ENCODE measurements around the gene FAM174C.
"Not testable (repeated sequence)": the region's sequence is repeated elsewhere in the genome, so short reads cannot be mapped to it uniquely, and the experiment has no call there.

FAM174C gene

DNA sequence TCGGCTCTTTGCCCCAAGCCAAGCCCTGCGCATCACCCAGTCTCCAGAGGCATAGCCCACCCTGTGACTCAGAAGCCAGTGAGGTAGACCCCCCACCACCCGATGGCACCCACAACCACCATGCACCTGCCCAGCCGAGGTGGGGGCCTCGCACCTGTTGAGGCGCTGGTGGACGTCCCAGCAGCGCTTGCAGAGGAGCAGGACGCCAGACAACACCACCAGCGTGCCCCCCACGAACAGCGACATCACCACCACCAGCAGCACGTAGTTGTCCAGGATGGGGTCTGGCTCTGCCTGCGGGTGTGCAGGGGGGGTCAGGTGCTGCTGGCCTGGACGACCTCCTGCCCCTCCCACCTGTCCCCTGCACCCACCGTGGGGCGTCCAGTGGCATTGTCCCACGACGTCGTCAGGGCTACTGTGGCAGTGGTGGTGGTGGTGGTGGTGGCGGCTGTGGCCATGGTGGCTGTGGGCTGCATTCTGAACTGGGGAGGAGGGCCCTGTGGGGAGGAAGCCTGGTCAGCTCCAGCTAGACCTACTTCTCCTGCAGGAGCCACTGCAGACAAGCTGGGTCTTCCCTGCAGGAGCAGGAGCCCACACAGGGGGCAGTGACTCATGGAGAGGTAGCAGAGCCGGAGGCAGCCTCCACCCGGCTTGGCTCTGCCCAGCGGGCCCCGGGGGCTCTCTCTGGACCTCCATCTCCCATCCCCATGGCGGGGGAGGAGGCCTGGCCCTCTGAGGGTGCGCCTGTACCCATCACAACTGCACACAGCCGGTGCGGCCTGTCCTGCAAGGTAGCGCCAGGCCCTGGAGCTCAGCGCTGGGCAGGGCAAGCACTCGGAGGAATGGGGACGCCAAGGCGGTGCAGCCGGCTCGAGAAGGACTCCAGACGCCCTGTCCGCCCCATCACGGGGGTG is 39.4 kb upstream of the FAM174C start:
- no peak for DNase-seq
- in situ Hi-C loops (cut with HindIII; ENCODE audit: low pct_ligation_motif_present, low pct_unique_long_range_greater_than_20kb, low sequenced_read_pairs) = no loop called here

DNA sequence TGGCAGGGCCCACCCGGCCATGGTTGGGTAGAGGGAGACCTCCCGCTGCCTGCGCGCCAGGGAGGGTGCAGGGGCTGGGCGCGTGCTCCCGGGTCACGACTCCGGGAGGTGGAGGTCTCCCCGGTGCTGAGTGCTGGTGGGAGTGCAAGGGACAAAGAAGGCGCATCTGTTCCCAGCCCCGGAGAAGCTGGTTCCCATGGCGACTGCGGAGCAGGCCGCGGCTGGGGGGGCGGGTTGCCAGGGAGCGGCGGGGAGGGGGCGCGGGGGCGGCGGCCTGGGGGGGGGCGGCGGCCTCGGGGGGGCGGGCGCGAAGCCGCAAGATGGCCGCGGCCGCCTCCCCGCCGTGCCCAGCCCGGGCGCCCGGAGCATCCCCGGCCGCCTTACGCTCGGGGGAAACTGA is 38.8 kb upstream of the FAM174C start:
- DNase-seq = no peak
- in situ Hi-C loops (cut with HindIII; ENCODE audit: low pct_ligation_motif_present, low pct_unique_long_range_greater_than_20kb, low sequenced_read_pairs) = no loop called here

DNA sequence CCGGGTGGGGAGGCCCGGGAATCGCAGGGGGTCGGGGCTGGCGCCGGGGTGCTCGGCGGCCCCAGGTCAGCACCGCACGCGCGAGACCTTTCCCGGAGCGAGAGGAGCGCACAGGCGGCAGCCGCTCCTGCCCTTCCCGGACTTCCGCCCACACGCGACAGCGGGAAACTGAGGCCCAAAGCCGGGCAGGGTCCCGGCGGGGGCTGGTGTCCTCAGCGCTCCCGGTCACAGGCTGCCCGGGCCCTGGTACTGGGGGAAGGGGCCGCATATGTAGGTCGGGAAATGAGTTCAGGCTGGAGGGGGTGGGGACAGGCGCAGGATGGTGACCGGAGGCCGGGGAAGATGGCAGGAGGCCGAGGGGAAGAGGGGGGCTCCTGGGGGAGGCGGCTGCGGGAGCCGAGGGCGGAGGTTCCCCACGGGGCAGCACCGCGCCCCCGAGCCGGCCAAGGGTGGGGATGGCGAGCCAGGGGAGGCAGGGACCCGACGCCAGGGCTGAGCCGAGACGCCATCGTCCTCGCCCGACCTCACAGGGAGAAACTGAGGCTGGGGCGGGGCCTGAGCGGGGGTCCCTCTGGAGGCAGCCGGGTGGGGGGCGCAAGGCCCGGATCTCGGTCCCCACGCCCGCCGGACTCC is 38.2 kb upstream of the FAM174C start:
- in situ Hi-C loops (cut with HindIII; ENCODE audit: low pct_ligation_motif_present, low pct_unique_long_range_greater_than_20kb, low sequenced_read_pairs) = no loop called here

DNA sequence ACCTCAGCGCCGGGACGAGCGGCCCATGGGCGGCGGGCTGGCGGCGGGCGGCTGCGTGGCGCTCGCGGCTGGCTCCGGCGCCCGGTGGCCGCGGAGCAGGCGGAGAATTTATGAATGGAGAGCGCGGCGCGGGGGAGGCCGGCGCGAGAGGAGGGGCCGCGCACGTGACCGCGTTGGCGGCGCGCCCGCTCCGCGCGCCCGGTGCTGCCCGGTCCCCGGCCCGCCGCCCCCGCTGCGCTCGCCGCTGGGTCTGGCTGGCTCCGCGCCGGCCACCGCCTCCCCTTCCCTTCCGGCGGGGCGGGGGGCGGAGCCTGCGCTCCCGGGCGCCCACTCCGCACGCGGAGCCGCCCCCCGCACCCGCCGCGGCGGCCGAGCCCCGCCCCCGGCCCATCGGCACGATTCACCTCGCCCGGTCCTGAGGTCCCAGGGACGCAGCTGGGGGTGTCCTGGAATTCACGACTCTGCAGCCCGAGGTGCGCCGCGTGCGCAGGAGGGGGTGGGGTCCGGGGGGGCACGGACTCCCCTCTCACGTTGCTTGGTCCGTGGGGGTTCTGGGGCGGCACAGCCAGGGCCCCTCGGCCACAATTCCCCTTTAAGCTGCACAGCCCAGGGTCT is 37.5 kb upstream of the FAM174C start, which contains the start of gene CBARP:
Gene CBARP (minus strand): TSS at position 252 of the 615 bp plus-strand sequence. CDS start 1,905 bp downstream, outside the sequence.
- in situ Hi-C loops (cut with HindIII; ENCODE audit: low pct_ligation_motif_present, low pct_unique_long_range_greater_than_20kb, low sequenced_read_pairs) = no loop called here
- no peak for DNase-seq

More for the DNA sequence above, 38.2 kb upstream of the FAM174C start:
- DNase-seq = no peak

DNA sequence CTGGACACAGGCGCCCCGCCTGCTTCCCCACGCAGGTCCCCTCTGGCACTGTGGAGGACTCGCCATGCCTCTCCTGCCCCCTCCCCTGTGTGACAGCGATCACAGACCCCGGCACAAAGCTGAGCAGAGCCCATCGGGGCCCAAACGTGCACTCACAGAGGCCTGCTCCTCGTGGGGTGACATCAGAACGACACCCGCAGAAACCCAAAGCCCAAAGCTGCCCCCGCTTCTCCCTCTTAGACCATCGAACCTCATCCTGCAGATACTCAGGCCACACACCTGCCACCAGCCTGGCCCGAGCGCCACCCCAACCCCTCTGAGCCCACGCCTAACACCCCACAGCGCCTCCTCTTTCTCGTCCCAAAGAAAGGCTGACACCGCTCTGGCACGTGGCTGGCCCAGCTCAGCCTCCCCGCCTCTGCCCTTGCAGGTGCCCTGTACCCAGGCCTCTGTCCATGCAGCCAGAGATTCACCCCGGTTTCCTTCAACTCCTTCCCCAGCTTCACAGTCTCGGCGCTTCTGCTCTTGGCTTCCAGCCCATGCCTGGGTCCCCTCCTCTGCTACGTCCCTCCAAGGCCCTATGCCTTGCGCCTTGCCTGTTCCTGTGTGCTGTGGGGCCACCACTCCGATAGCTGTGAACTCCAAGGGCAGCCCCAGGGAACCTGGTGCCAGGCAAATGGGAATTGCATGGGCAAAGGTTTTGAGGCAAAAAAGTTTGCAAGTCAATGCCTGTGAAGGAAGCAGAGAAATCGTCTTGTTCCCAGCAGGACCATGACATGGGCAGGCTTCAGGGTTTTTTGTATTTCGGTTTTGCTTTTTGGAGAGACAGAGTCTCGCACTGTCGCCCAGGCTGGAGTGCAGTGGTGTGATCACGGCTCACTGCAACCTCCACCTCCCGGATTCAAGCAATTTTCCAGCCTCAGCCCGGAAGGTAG is 36.7 kb upstream of the FAM174C start:
- in situ Hi-C loops (cut with HindIII; ENCODE audit: low pct_ligation_motif_present, low pct_unique_long_range_greater_than_20kb, low sequenced_read_pairs) = no loop called here
- DNase-seq = no peak

DNA sequence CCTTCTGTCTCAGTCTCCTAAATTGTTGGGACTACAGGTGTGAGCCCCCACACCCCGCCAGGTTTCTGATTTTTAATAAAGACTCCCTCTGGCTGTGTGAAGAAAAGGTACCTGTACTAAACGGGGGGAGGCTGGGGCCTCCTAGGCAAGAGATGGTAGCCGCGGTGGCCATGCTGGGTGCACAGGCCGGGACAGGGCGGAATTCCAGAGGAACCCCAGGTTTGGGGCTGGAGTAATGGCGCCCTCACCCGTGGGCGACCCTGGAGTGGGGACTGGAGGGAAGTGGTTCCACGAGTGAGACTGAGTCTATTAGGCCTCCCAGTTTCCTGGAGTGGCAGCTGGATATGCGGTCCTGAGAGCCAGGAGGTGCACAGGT is 35.9 kb upstream of the FAM174C start:
- in situ Hi-C loops (cut with HindIII; ENCODE audit: low pct_ligation_motif_present, low pct_unique_long_range_greater_than_20kb, low sequenced_read_pairs) = no loop called here

DNA sequence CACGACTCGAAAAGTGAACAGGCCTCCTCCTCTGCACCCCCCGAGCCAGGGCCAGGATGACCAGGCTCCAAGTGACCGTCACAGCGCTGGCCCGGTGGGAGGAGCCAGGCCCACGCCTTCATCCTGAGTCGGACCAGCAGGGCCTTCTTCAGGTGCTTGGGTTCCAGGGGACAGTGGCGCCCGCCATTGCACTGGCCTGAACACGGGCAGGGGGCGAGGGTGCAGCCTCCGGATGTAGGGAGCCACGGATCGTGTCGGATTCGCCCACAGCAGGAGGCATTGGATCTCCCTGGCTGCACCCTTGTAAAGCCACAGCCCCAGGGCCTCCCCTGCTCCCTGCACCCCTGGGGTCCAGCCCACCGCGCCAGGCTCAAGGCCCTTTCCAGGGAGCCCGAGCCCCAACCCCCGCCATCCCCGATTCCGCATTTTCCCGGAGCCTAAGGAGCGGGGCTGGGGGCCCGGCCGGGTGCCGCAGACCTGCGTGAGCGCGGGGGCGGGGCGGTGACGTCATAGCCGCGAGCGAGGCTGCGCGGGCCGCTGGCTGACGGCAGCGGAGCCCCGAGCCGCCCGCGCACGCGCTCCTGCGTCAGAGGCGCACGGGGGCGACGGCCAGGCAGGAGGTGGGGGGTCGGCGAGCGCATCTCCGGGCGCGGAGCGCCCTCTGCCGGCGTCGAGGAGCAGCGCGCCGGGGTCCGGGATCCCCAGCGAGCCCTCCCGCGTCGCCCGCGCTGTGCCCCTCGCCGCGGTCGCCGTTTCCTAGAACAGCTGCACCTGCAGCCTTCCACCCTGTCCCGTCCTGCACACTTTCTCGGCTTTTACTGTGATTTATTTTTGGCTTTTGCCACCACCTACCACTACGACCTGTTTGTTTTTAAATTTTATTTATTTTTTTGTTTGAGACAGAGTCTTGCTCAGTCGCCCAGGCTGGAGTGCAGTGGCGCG is 35.3 kb upstream of the FAM174C start:
- in situ Hi-C loops (cut with HindIII; ENCODE audit: low pct_ligation_motif_present, low pct_unique_long_range_greater_than_20kb, low sequenced_read_pairs) = no loop called here
- peak; percentile 84 for DNase-seq

More for the DNA sequence above, 35.9 kb upstream of the FAM174C start:
- no peak for DNase-seq

DNA sequence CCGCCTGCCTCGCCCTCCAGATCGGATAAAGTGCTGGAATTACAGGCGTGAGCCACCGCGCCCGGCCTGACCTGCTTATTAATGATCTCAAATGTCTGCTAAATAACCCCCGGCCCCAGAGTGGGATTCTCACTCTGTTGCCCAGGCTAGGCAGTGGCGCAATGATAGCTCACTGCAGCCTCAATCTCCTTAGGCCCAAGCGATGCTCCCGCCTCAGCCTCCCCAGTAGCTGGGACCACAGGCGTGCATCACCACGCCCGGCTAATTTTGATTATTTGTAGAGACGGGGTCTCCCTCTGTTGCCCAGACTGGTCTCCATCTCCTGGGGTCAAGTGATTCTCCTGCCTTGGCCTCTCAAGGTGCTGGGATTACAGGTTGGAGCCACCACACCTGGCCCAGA is 34.4 kb upstream of the FAM174C start:
- no peak for DNase-seq

DNA sequence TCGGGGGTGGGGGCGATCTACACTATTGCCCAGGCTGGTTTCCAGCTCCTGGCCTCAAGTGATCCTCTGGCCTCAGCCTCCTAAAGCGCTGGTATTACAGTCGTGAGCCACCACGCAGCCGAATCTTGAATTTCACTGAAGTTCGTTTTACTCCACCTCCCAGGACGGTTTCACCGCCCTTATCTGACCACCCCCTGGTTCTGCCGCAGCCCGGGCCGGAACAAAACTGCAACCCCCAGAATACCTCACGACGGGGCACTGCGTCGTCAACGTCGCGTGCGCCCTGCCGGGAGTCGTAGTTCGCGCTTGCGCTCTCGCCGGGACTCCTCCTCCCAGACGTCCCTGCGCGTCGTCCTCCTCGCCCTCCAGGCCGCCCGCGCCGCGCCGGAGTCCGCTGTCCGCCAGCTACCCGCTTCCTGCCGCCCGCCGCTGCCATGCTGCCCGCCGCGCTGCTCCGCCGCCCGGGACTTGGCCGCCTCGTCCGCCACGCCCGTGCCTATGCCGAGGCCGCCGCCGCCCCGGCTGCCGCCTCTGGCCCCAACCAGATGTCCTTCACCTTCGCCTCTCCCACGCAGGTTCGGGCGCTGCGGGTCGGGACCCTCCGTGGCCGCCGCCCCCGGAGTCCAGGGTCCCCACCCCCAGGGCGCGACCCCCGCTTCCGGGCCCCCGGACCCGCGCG is 33.8 kb upstream of the FAM174C start, which contains the start of gene ATP5F1D:
Gene ATP5F1D (plus strand): TSS at position 335 of the 679 bp plus-strand sequence. CDS start 100 bp downstream, at position 435.
- in situ Hi-C loops (cut with HindIII; ENCODE audit: low pct_ligation_motif_present, low pct_unique_long_range_greater_than_20kb, low sequenced_read_pairs) = no loop called here
- DNase-seq = peak; percentile 91

More for the DNA sequence above, 34.4 kb upstream of the FAM174C start:
- in situ Hi-C loops (cut with HindIII; ENCODE audit: low pct_ligation_motif_present, low pct_unique_long_range_greater_than_20kb, low sequenced_read_pairs) = no loop called here

DNA sequence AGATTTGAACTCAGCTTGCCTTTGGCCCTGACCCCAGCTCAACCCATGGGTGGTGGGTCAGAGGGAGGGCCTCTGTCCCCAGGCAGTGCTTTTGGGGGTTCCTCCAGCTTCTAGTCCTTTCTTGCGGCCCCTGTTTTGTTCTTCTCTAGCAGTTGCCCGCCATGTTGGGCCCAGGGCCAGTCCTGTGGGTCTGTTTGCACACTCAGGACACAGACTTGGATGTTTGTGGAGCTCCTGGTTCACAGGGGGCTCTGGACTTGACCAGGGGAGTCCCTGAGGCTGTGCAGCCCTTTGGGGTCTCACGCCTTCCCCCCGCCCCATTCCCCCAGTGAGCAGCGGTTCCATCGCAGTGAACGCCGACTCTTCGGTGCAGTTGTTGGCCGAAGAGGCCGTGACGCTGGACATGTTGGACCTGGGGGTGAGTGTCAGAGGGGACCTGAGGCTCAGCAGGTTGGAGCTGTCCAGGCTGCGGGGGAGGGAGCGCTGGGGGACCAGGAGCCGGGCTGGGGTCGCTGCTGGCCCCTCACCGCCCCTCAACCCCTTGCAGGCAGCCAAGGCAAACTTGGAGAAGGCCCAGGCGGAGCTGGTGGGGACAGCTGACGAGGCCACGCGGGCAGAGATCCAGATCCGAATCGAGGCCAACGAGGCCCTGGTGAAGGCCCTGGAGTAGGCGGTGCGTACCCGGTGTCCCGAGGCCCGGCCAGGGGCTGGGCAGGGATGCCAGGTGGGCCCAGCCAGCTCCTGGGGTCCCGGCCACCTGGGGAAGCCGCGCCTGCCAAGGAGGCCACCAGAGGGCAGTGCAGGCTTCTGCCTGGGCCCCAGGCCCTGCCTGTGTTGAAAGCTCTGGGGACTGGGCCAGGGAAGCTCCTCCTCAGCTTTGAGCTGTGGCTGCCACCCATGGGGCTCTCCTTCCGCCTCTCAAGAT is 31.3 kb upstream of the FAM174C start:
- peak; percentile 79 for DNase-seq
- in situ Hi-C loops (cut with HindIII; ENCODE audit: low pct_ligation_motif_present, low pct_unique_long_range_greater_than_20kb, low sequenced_read_pairs) = no loop called here

DNA sequence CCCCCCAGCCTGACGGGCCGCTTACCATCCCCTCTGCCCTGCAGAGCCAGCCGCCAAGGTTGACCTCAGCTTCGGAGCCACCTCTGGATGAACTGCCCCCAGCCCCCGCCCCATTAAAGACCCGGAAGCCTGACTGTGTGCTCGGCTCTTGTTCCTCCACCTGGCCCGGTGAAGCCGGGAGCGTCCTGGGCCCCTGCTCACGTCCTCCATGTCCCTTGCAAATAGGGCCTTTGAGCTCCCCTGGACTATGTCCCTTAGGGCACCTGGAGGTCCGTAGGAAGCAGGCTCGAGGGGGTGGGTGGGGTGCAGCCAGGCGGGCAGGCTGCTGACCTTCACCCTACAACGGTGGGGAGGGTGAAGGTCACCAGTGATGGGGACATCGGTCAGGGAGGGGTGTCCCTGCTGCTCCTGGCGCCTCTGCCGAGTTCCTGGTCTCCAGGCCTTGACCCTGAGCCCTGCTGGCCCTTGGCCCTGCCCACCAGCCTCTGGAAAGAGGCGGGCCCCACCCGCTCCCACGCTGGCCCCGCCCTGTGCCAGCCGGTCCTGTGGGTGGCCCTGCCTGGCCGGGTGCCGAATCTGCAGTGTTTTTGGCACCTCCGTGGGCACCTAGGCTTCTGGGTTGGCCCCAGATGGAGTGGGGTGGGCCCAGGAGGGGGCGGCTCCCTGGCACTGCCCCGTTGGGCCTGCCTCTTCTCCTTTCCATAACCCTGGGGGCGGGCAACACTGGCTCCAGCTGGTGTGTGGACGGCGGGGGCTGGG is 30.5 kb upstream of the FAM174C start:
- no peak for DNase-seq
- in situ Hi-C loops (cut with HindIII; ENCODE audit: low pct_ligation_motif_present, low pct_unique_long_range_greater_than_20kb, low sequenced_read_pairs) = no loop called here

DNA sequence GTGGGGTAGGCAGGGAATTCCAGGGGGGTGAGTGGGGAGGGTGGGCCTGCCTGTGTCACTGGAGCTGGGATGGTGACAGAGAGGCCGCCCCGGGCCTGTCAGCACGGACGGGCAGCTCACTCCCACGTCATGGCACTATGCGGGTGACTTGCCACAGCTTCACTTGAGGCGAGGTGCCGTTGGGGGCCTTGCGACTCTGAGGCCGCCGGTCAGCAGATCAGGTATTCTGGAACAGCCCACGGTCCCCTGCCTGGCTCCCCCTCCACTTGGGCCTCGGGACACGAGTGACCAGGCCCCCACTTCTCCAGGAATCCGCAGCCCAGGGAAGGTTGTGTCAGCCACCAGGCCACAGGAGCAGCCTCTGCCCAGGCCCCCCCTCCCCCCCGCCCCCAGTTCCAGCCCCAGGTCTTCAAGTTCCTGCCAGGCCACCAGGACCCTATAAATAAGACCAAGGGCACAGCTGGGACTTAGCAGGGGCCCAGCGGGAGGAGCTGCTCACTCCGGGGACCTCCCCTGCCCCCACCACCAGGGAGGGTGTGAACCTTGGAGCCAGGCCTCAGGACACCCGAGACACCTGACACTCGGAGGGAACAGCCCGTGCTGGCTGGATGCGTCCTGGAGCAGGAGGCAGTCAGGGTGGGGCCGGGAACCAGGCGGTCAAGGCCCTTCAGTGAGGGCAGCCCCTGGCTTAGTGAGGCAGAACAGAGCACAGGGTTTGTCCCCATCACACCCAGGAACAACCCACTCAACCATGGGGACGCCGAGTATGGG is 29.7 kb upstream of the FAM174C start:
- no peak for DNase-seq
- in situ Hi-C loops (cut with HindIII; ENCODE audit: low pct_ligation_motif_present, low pct_unique_long_range_greater_than_20kb, low sequenced_read_pairs) = no loop called here

DNA sequence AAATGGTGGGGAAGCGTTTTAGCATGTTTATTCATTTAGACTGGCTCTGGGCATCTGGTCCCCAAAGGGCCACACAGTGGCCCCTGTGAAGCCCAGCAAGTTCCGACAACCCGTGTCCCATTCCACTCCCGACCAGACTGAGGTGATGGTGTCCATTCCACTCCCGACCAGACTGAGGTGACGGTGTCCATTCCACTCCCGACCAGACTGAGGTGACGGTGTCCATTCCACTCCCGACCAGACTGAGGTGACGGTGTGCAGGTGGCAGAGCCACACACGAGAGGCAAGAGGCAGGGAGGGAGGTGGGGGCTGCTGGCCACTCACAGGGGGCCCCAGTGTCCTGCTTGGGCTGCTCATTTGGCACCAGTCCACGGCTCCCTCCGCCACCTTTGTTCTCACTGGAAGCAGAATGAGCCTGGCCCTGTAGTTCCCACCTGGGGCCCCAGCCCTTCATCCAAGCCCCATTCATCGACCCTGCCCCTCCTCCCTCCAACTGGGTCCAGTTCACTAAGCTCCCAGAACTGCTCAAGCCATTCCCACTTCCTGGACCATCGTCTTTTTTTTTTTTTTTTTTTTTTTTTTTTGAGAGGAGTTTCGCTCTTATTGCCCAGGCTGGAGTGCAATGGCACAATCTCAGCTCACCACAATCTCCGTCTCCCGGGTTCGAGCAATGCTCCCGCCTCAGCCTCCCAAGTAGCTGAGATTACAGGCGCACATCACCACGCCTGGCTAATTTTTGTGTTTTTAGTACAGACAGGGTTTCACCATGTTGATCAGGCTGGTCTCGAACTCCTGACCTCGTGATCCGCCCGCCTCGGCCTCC is 28.9 kb upstream of the FAM174C start:
- in situ Hi-C loops (cut with HindIII; ENCODE audit: low pct_ligation_motif_present, low pct_unique_long_range_greater_than_20kb, low sequenced_read_pairs); DNase-seq: not testable (repeated sequence)

DNA sequence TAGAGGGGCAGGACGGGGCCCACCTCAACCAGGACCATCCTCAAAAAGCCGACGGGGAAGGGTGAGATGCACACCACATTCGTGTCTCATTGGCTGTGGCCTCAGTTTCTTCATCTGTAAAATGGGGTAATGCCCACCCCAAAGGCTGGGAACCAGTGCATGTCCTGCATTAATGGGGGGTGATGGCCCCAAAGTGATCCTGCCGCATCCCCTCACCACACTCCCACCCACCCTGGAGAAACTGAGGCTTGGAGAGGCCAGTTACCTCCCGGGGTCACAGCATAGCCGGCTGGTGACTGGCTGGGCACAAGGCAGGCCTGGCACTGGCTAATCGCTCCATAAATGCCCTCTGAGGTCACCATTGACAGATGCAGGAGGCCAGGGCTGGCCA is 27.6 kb upstream of the FAM174C start:
- in situ Hi-C loops (cut with HindIII; ENCODE audit: low pct_ligation_motif_present, low pct_unique_long_range_greater_than_20kb, low sequenced_read_pairs) = no loop called here
- no peak for DNase-seq

Data from ACHN (cell line).